SK-N-MC (cell line): ENCODE measurements around the gene NDUFS3.

Experiments used
- EZH2 ChIP-seq: fragments of 200-600 bp; sonication (generic); IDR thresholded peaks from one replicate; pipeline ENCODE4 v1.6.1; 2017; ENCODE audit warnings: antibody characterized with exemption
- FOXP2 ChIP-seq: optimal IDR thresholded peaks from 2 replicates; pipeline ENCODE3; 2011; ENCODE audit warnings: mild to moderate bottlenecking, moderate library complexity; ENCODE audit not compliant: insufficient read depth; ENCODE audit errors: extremely low read length, control extremely low read depth
- POLR2AphosphoS5 ChIP-seq: IDR thresholded peaks from 2 replicates; pipeline ENCODE4 v1.6.1; 2012; ENCODE audit warnings: mild to moderate bottlenecking, low read depth, low read length, borderline replicate concordance

DNA sequence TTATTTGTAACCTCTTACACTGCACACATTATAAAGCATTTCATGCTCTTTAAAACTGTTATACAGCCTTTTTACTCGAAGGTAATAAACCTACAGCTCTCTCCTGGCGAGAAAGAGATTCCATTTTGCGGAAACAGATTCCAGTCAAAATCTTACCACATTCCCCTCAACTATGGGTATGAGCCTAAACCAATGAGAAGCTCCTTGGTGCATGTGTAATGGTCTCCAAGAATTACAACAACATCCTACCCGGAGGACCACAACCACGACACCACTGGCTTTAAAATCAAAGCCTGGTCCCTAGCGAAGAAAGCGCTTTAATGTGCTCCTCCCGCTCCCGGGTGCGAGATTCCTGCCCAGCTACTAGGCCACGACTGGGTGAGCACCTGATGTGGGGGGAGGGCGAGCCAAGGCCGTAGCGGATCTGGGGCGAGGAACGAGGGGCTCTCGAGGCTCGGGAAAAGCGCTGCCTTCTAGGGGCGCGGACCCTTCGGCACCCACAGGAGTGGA is 26.8 kb upstream of the NDUFS3 start:
- TF ChIP-seq POLR2AphosphoS5 (no peak), EZH2 (no peak), FOXP2 (no peak)
